Panc1 (cell line): ENCODE data around the gene FAM20B.

Experiments
- POLR2AphosphoS5 ChIP-seq: IDR thresholded peaks from 2 replicates; pipeline ENCODE4 v1.6.1; 2012; ENCODE audit warnings: mild to moderate bottlenecking, low read depth, low read length, moderate library complexity
- SIN3A ChIP-seq: IDR thresholded peaks from 2 replicates; pipeline ENCODE4 v1.6.1; 2012; ENCODE audit warnings: low read depth, mild to moderate bottlenecking, low read length, moderate library complexity, borderline replicate concordance; ENCODE audit not compliant: insufficient read depth
- TCF7L2 ChIP-seq: IDR thresholded peaks from 2 replicates; pipeline ENCODE4 v1.6.1; 2011; ENCODE audit warnings: mild to moderate bottlenecking, low read depth, low read length, inconsistent platforms
- TF ChIP-seq, protein P1 (sequence below): fragments of 450-650 bp; IDR thresholded peaks from 2 replicates; pipeline ENCODE4 v1.5.1; 2017; ENCODE audit warnings: mild to moderate bottlenecking
- TF ChIP-seq, protein P2 (sequence below), 2 experiments: IDR thresholded peaks; 2 replicates each; pipeline ENCODE4 v1.6.1; 2011 to 2012; ENCODE audit warnings: low read depth in 2 of 2, control low read depth in 1 of 2, low read length in 1 of 2, mild to moderate bottlenecking in 1 of 2, moderate library complexity in 1 of 2; ENCODE audit not compliant: insufficient read depth in 1 of 2

DNA sequence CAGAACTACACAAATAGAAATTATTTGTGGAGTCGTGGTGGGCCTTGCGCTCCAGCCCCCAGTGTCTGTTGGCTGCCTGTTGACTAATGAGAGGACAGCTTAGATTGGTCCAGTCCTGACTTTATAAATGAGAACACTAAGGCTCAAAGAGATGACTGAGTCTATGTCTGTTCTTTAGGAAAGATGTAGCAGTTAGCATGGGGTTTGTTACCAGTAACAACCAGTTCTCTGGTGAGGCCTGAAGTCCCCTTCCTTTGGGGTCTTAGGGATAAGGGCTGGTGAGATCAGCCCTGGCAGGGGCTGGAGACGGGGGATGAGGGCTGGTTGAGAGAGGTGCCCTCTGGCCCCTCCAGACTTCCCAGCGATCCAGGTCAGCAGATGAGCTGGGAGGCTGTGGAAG is 65.2 kb downstream of the FAM20B start:
- TF ChIP-seq, protein P1, sequence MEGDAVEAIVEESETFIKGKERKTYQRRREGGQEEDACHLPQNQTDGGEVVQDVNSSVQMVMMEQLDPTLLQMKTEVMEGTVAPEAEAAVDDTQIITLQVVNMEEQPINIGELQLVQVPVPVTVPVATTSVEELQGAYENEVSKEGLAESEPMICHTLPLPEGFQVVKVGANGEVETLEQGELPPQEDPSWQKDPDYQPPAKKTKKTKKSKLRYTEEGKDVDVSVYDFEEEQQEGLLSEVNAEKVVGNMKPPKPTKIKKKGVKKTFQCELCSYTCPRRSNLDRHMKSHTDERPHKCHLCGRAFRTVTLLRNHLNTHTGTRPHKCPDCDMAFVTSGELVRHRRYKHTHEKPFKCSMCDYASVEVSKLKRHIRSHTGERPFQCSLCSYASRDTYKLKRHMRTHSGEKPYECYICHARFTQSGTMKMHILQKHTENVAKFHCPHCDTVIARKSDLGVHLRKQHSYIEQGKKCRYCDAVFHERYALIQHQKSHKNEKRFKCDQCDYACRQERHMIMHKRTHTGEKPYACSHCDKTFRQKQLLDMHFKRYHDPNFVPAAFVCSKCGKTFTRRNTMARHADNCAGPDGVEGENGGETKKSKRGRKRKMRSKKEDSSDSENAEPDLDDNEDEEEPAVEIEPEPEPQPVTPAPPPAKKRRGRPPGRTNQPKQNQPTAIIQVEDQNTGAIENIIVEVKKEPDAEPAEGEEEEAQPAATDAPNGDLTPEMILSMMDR, result no peak
- TF ChIP-seq POLR2AphosphoS5 (no peak), TCF7L2 (no peak), SIN3A (no peak)
- TF ChIP-seq, protein P2, sequence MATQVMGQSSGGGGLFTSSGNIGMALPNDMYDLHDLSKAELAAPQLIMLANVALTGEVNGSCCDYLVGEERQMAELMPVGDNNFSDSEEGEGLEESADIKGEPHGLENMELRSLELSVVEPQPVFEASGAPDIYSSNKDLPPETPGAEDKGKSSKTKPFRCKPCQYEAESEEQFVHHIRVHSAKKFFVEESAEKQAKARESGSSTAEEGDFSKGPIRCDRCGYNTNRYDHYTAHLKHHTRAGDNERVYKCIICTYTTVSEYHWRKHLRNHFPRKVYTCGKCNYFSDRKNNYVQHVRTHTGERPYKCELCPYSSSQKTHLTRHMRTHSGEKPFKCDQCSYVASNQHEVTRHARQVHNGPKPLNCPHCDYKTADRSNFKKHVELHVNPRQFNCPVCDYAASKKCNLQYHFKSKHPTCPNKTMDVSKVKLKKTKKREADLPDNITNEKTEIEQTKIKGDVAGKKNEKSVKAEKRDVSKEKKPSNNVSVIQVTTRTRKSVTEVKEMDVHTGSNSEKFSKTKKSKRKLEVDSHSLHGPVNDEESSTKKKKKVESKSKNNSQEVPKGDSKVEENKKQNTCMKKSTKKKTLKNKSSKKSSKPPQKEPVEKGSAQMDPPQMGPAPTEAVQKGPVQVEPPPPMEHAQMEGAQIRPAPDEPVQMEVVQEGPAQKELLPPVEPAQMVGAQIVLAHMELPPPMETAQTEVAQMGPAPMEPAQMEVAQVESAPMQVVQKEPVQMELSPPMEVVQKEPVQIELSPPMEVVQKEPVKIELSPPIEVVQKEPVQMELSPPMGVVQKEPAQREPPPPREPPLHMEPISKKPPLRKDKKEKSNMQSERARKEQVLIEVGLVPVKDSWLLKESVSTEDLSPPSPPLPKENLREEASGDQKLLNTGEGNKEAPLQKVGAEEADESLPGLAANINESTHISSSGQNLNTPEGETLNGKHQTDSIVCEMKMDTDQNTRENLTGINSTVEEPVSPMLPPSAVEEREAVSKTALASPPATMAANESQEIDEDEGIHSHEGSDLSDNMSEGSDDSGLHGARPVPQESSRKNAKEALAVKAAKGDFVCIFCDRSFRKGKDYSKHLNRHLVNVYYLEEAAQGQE (IDR thresholded peaks at IDR 0.05; ENCODE audit: insufficient read depth in 1 of 2, low read depth in 2 of 2, low read length in 1 of 2), result no peak
